Fibroblast of skin of left biceps (primary cell): ENCODE measurements around the gene UTY.

Experiments
- DNase-seq, 2 experiments: peaks; one replicate each; pipeline ENCODE4 v3.0.0-alpha.2; 2013; ENCODE audit warnings: low read depth in 2 of 2

The UTY gene

DNA sequence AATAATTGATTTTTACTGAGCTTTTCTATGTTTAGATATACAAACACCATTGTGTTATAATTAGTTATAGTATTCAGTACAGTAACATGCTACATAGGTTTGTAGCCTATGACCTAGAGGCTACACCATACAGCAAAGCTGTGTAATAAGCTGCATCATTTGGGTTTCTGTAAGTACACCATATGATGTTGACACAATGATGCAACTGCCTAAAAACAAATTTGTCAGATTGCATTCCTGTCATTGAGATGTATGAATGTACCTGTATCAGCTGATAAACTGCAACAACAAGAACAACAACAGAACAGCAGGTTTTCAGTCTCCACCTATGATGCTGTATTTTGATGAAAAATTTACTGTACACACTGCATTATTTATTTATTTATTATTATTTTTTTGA, 64.3 kb downstream of the UTY start:
- DNase-seq, result no peak

DNA sequence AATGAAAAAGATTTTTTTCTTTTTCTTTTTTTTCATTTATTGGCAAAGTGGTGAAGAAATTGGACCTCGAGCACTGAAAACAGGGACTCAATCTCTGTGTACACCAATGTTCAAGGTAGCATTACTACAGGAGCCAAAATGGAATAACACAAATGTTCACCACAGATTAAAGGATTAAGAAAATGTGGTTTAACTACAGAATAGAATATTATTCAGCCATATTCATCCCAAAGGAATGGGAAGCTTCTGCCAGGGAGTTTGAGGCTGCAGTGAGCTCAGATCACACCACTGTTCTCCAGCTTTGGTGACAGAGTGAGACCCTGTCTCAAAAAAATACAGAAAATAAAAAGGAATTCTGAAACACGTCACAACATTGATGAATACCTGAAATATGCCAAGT, 81.0 kb downstream of the UTY start:
- DNase-seq, result no peak

DNA sequence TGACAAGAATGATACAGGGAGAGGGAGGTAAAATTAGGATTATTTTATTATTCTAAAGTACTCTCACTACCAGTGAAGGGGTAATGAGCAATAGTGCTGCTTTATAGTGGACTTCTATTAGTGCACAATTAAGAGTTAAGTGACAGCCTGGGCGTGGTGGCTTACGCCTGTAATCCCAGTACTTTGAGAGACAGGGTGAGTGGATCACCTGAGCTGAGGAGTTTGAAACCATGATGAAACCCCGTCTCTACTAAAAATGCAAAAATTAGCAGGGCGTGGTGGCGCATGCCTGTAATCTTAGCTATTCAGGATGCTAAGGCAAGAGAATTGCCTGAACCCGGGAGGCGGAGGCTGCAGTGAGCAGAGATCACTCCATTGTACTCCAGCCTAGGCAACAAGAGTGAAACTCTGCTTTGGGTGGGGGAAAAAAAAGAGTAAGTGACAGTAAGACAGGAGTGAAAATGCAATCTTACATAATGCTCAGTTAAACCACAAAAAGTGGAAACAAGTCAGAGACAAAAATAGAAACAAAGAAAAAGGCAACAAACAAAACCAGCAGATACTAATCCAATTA, 98.6 kb downstream of the UTY start:
- no peak for DNase-seq

DNA sequence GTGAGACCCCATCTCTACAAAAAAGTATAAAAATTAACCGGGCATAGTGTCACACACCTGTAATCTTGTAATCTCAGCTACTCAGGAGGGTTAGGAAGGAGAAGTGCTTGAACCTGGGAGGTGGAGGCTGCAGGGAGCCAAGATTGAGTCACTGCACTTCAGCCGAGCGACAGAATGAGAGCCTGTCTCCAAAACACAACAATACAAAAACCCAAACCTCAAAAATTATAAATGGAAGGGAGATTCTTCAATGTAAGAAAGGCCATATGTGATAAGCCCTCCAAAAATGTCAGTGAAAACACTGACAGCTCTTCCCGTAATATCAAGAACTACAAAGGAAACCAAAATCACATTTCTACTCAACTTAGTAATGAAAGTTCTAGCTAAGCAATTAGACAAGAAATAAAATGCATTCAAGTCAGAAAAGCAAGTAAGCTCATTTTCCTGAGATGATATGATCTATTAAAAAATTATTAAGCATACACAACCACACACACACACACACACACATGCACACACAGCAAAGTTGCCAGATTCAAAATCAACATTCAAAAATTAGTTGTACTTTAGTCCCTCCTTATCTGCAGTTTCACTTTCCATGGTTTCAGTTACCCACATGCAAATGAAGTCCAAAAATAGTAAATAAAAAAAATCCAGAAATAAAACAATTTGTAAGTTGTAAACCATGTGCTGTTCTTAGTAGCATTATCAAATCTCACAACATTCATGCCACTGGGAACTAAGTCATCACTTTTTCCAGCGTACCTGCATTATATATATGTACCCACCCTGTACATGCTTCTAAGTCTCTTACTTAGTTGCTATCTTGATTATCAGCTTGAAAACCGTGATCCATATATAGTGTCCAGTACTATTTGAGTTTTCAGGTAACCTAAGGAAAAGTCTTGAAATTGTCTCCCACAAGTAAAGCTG, 108.7 kb downstream of the UTY start:
- no peak for DNase-seq

DNA sequence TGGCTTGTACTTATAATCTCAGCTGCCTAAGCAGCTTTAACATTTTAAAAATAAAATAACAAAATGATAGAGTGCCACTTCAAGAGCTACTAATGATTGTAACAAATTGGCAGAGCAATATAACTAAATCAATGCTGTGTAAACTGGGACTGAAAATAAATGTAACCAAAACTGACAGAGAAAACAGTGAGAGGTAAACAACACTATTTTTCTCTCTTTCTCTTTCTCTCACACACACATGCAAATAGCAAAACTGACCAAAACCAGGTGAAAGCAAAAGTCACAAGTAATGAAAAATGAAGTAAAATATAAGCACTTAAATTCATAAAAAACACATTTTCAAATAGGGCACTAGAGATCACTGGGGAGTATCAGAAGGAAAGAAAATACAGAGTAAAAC, 109.6 kb downstream of the UTY start:
- no peak for DNase-seq

DNA sequence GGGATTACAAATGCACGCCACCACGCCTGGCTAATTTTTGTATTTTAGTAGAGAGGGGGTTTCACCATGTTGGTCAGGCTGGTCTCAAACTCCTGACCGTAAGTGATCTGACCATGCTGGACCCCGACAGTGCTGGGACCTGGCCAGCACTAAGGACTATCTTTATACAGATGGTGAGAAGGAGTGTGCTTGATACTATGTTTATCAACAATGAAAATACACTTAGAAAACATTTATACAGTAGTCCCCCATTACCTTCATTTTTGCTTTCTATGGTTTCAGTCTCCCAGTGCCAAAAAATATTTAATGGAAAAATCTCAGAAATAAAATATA, 111.4 kb downstream of the UTY start:
- DNase-seq, result no peak

DNA sequence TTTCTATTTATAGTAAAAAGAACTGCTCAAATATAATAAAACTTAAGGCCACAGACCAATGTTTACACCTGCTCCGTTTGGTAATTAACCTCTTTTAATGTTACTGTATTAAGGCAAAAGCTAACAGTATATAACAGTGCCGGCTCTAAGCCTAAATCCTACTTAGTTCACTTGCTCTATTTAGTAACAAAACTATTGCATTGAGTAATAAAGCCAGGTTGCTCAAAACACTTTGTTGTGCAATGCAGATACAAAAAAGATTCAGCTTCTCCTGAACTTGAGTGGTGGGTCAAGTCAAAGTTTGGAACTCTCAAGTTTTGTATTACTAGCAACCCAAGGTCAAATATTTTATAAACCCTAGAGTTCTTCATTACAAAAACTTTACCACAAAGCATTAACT, 116.2 kb downstream of the UTY start:
- DNase-seq, result no peak

DNA sequence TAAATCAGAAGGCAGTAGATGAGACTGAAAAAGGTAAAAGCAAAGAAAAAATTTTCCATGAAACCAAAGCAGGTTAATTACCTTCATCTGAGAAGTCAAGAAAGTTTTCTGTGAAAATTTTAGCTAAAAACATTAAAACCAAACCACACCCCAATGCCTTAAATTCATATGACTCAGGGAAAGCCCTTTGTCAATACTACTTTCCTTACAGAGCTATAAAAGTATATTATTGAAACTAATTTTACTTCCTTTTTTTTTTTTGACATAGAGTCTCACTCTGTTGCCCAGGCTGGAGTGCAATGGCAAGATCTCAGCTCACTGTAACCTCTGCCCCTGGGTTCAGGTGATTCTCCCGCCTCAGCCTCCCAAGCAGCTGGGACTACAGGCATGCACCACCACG, 117.2 kb downstream of the UTY start:
- no peak for DNase-seq

DNA sequence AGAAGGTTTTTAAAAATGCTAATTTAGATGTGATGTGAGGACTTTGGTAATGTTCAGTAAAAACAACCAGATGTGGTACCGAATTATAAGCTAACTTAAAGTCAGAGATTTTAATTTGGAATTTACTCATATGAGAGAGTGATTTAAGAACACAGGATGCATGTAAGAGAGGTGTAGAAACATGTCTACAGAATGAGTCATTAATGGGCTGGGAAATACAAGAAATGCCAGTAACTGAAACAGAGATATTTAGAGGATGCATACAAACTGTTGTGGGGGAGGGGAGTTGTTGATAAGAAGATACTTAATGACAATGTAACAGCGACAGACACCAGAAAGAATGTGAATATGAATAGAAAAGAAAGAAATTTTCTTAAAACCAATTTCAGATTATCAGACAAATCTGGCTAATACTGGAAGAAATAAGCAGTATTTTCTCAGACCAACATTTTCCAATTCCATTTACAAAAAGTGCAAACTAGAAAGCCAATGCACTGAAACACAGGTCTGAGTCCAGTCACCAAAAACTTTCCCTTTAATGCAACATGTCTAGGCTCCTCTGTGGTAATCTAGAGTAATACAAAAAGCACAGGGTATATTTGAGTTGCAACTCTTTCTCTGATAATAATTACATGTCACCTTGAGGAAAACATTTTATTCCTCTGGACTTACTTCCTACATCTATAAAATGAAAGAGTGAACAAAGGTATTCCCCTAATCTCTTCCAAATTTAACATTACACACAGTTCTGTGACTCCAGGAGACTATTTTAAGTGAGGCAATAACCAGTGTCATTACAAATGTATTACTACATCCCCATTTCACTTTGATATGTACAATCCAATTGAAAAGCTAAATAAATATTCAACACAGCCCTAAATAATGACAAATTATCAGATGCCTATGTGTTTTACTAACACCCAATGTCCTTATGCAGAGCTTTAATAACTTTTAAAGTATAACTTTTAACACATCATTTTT, 117.9 kb downstream of the UTY start:
- DNase-seq, result peak; percentile 19 to 43

DNA sequence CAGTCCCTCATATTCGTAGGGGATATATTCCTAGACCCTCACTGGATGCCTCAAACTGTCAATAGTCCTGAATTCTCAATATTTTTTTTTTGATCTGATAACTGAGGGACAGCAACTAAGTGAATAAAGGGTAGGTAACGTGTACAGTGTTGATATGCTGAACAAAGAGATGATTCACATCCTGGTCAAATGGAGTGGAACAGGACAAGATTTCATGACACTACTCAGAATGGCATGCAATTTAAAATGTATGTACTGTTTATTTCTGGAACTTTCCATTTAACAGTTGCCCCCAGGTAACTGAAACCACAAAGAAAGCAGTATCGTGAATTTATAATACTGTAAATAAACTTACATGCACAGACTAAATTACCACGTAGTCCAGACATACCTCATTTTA, 128.4 kb downstream of the UTY start:
- DNase-seq, result no peak

DNA sequence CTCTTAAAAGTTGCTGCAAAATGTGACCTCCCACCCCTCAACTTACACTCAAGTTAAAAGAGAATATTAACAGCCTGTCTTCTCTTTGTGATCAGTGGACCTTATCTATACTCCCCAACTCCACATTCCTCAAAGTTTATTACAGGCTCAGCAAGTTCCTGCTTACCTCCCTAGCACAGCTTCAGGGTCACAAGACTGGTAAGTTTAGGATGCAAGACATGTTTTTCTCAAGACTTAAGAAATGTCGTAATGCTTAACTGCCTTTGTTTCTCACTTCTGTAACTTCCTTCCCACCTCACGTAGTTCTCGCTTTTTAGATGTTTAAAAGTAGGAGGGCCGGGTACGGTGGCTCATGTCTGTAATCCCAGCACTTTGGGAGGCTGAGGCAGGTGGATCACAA, 132.7 kb downstream of the UTY start:
- no peak for DNase-seq

DNA sequence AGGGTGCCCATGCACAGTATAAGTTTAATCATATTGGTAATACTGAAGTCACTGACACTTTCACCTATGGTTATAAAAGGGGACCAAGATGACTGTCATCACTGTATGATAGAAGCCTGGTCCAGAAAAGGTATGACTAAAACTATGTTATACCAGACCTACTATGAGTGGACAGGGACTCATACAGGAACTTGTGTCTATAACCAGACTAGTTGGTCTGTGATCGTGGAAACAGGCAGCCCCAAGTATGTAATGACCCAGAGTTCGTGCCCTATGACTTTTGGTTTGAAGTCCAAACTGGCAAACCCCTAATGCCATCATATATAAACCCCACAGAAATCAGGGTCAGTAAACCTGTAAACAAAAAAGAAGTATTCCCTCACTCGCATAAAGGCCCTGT, 134.3 kb downstream of the UTY start:
- no peak for DNase-seq

DNA sequence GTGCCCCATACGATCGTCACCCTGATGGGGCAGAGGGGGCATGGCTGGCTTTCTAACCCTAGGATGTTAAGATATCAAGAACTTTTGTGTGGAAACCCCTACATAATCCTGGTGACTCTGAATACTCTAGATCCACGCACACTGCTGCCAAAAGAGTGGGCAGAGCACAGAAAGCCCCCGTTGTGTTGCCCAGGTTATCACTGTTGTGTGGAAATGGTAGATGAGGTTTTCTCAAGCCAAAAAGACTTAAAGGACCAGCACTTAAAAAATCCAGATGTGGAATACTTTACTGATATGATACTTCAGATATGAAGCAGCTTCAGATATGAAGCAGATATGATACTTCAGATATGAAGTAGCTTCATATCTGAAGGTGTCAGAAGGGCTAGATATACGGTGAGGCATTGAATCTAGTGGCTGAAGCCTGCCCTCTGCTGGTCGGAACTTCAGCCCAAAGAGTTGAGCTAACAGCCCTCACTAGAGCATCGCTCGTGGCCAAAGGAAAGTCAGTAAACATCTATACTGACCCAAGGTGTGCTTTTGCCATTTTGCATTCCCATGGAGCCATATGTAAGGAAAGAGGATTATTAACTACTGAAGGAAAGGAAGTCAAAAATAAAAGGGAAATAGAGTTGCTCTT, 136.4 kb downstream of the UTY start:
- no peak for DNase-seq

DNA sequence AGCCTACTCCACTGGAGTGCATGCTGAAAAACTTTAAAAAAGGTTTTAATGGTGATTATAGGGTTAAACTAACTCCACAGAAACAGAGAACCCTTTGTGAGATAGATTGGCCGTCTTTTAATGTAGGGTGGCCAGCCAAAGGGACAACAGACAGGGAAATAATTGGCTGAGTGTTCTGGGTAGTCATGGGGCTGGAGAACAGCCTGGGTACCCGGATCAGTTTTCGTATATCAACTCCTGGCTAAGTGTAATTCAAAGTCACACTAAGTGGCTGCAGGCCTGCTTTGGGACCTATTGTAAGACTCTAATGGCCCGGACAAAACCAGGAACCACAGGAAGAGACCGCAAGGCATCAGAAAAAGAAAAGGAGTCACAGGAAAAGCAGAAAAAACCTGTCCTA, 139.9 kb downstream of the UTY start:
- no peak for DNase-seq

DNA sequence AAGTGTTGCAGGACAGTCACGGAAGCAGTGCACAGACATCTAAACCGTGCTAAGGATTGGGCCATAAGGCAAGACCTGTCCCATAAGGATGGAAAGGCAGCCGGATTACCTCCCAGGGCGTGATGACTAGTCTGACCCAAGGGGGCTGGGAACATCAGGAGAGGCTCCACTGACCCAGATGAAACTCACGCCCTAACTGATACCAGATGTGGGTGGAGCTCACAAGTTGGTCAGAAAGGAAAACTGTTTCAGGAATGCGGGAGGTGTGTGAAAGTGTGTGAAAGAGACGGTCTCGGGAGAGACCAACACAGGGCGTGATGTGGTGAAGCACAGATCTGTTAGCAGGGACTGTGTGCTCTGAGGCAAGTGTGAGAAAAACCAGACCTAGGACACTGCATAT, 140.5 kb downstream of the UTY start:
- peak; percentile 1 to 9 for DNase-seq

DNA sequence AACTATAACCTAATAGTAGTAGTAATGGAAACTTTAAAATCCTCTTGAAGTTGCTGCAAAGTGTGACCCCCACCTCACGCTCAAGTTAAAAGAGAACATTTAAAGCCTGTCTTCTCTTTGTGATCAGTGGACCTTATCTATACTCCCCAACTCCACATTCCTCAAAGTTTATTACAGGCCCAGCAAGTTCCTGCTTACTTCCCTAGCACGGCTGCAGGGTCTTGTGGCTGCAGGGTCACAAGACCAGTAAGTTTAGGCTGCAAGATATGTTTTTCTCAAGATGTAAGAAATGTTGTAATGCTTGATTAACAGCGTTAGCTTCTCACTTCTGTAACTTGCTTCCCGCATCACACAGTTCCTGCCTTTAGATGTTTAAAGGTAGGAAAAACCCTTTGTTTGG, 141.1 kb downstream of the UTY start:
- no peak for DNase-seq

DNA sequence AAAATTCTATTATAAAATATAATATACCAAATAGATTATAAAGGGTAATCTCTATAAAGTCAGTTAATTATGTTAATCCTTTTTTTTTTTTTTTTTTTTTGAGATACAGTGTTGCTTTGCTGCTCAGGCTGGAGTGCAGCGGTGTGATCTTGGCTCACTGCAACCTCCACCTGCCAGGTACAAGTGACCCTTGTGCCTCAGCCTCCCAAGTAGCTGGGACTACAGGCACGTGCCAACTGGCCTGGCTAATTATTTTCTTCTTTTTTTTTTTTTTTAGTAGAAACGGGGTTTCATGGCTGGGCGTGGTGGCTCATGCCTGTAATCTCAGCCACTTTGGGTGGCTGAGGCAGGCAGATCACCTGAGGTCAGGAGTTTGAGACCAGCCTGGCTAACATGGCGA, 141.9 kb downstream of the UTY start:
- DNase-seq, result no peak

DNA sequence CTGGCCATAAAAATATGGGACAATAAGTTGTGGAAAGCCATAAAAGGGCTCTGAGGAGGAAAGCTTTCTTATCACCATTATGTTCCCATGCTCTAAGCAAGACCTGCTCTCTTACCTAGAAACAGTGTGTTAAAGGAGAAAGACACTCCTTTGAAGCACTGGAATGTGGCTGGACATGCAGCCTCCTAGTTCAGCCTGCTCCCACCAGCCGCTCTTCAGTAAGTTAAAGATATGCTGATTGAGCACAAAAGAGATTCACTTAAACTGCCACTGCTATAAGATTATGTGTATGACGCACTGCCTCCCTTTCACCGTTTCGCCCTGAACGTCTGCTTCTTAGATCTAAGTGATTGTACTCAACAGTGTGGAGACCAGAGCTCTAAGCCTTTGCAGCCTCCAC, 146.0 kb downstream of the UTY start:
- DNase-seq, result no peak

DNA sequence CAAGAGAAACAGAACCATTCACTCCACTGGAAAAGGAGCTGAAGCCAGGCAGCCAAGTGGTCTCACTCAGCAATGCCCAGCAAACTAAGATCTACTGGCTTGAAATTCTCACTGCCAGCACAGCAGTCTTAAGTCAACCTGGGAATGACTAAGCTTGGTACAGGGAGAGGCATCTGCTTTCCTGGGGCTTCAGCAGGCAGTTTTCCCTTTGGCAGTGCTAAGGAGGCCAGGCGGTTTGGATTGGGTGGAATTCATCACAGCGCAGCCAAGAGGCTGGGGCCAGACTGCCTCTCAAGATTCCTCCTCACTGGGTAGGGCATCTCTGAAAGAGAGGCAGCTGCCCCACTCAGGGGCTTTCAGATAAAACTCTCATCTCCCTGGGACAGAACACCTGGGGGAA, 149.2 kb downstream of the UTY start:
- no peak for DNase-seq

DNA sequence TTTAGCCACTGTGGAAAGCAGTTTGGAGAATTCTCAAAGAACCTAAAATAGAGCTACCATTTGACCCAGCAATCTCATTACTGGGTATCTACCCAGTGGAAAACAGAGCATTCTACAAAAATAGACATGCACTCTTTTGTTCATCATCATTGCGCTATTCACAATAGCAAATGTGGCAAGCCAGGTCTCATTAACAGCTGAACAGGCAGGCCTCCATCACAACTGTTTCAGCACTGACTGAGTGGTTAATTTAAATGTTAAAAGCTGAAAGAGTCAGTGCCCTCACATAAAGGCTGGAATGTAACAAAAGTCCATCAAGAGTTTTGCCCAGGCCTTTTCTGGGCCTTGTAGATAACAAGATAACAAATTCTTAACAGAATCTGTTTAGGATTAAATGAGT, 166.9 kb downstream of the UTY start:
- DNase-seq, result no peak

DNA sequence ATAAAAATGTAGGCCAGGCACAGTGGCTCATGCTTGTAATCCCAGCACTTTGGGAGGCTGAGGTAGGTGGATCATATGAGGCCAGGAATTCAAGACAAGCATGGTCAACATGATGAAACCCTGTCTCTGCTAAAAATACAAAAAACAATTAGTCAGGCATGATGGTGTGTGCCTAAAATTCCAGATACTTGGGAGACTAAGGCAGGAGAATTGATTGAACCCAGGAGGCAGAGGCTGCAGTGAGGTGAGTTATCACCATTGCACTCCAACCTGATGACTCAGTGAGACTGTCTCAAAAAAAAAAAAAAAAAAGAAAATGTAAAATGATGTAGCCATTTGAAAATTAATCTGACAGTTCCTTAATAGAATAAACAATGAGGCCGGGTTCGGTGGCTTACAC, 171.9 kb downstream of the UTY start:
- DNase-seq, result no peak

DNA sequence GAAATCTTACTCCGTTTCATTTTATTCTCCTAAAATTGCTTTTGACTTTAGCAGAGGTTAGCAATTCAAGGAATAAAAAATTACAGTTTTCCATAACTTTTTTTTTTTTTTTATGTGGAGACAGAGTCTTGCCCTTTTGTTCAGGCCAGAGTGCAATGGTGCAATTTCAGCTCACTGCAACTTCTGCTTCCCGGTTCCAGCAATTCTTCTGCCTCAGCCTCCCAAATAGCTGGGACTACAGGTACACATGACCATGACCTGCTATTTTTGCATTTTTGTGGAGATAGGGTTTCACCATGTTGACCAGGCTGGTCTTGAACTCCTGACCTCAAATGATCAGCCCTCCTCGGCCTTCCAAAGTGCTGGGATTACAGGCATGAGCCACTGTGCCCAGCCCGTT, 179.0 kb downstream of the UTY start:
- no peak for DNase-seq
